Measurements from ENCODE around the gene MOBP. TPM values are rescaled to one million over a fixed set of nuclear protein-coding genes. Genes with fewer than 3 reads are reported as not detected.
"Not testable (repeated sequence)": the region's sequence is repeated elsewhere in the genome, so short reads cannot be mapped to it uniquely, and the experiment has no call there.

Gene MOBP
- total and polyA plus RNA-seq, 8 donors, result 0.06 to 0.92 (median 0.43) TPM; not detected in 4

DNA sequence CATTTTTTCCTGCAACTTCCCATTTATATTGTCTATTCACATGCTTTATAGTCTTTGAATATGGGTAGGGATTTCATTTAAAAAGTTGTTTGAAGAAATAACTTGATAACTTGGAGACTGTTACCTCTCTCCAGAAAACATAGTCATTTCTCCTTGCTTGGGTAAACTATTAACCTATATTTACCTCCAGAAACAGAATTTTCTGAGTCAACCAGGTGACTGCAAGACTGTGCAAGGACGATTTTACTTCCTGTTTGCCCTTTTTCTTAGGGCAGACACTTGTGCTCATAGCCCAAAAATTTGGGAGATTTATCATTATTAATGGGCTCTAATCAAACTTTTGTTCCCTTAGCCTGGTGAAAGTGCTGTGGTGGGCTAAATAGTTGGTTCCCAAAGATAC, 14.3 kb upstream of the MOBP start:
- Histone ChIP-seq H3K4me3 (no peak overlapping the region), H3K36me3 (no peaks in the 10 kb centered on the region), H3K4me1 (peaks cover 0 to 1% (median under 1%) of the 10 kb centered on the region in 4 donors), H3K9me3 (no peaks in the 10 kb centered on the region), H3K27me3 (peaks cover 0 to 8% (median 0%) of the 10 kb centered on the region in 3 donors), H3K27ac (no peak overlapping the region)
- DNase-seq, result no peak
- TF ChIP-seq, protein P1, sequence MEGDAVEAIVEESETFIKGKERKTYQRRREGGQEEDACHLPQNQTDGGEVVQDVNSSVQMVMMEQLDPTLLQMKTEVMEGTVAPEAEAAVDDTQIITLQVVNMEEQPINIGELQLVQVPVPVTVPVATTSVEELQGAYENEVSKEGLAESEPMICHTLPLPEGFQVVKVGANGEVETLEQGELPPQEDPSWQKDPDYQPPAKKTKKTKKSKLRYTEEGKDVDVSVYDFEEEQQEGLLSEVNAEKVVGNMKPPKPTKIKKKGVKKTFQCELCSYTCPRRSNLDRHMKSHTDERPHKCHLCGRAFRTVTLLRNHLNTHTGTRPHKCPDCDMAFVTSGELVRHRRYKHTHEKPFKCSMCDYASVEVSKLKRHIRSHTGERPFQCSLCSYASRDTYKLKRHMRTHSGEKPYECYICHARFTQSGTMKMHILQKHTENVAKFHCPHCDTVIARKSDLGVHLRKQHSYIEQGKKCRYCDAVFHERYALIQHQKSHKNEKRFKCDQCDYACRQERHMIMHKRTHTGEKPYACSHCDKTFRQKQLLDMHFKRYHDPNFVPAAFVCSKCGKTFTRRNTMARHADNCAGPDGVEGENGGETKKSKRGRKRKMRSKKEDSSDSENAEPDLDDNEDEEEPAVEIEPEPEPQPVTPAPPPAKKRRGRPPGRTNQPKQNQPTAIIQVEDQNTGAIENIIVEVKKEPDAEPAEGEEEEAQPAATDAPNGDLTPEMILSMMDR (IDR thresholded peaks at IDR 0.05), result no peak
- no peak for TF ChIP-seq POLR2AphosphoS5 (IDR thresholded peaks at IDR 0.05)
- no peak for TF ChIP-seq POLR2A (IDR thresholded peaks at IDR 0.05)
- intact Hi-C loops (cut with DNase I; ENCODE audit: low total_unique reads), result no loop called here
- WGBS, 5 donors, result 18 to 44% (median 23%) methylated on average over 1 of the region's 1 CpG

GRCh38 chr3:39453872-39454271, 13.6 kb upstream of the MOBP start:
- intact Hi-C loops (cut with DNase I; ENCODE audit: low total_unique reads); H3K36me3 ChIP-seq; H3K4me3 ChIP-seq; H3K9me3 ChIP-seq; H3K27ac ChIP-seq; H3K27me3 ChIP-seq; H3K4me1 ChIP-seq; DNase-seq: not testable (repeated sequence)
- 93 to 96% (median 95%) methylated on average over 7 of the region's 7 CpGs for WGBS, 5 donors

DNA sequence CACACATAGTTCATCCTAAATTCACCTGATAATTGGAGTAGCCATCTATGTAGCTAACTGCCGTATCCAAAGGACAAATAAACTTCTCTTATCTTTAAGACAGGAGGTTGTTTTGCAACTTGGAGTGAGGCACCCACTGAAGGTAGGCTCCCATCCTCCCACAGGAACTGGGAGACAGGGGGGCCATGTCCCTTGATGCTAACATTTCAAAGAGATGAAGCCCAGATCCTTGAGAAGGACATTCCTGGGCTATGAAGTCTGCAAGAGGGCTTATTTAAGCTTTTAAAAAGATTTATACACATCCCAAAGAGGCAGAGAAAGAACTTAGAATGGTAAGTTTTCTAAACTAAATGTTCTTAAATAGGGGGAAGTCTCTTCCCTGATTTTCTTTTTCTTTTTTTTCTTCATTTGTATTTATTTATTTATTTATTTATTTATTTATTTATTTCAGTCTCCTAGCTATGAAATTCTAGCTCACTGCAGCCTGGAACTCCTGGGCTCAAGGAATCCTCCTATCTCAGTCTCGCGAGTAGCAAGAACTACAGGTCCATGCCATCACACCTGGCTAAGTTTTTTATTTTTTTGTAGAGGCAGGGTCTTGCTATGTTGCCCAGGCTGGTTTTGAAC, 12.8 kb upstream of the MOBP start:
- intact Hi-C loops (cut with DNase I; ENCODE audit: low total_unique reads), result no loop called here
- DNase-seq, result no peak
- no peak overlapping the region for H3K27ac ChIP-seq
- H3K9me3 ChIP-seq, result no peaks in the 10 kb centered on the region
- peaks cover 0 to 8% (median 8%) of the 10 kb centered on the region in 3 donors for H3K27me3 ChIP-seq
- TF ChIP-seq POLR2A (IDR thresholded peaks at IDR 0.05) (no peak), POLR2AphosphoS5 (IDR thresholded peaks at IDR 0.05) (no peak), EP300 (IDR thresholded peaks at IDR 0.05) (no peak)
- TF ChIP-seq, protein P1 (IDR thresholded peaks at IDR 0.05), result no peak
- 40 to 83% (median 44%) methylated on average over 2 to 3 of the region's 3 CpGs for WGBS, 5 donors
- H3K4me3 ChIP-seq, result no peak overlapping the region
- H3K4me1 ChIP-seq, result no peaks in the 10 kb centered on the region
- H3K36me3 ChIP-seq, result no peaks in the 10 kb centered on the region

GRCh38 chr3:39456159-39456558, 11.3 kb upstream of the MOBP start:
- H3K9me3 ChIP-seq, result no peaks in the 10 kb centered on the region
- H3K36me3 ChIP-seq, result no peaks in the 10 kb centered on the region
- TF ChIP-seq EP300 (IDR thresholded peaks at IDR 0.05) (no peak), POLR2AphosphoS5 (IDR thresholded peaks at IDR 0.05) (no peak), POLR2A (IDR thresholded peaks at IDR 0.05) (no peak)
- TF ChIP-seq, protein P1 (IDR thresholded peaks at IDR 0.05), result no peak
- H3K27me3 ChIP-seq, result peaks cover 0 to 8% (median 8%) of the 10 kb centered on the region in 3 donors
- H3K27ac ChIP-seq, result no peak overlapping the region
- no peaks in the 10 kb centered on the region for H3K4me1 ChIP-seq
- WGBS, 5 donors, result 95 to 98% (median 96%) methylated on average over 20 of the region's 20 CpGs
- no peak overlapping the region for H3K4me3 ChIP-seq
- DNase-seq, result no peak
- intact Hi-C loops (cut with DNase I; ENCODE audit: low total_unique reads), result no loop called here

DNA sequence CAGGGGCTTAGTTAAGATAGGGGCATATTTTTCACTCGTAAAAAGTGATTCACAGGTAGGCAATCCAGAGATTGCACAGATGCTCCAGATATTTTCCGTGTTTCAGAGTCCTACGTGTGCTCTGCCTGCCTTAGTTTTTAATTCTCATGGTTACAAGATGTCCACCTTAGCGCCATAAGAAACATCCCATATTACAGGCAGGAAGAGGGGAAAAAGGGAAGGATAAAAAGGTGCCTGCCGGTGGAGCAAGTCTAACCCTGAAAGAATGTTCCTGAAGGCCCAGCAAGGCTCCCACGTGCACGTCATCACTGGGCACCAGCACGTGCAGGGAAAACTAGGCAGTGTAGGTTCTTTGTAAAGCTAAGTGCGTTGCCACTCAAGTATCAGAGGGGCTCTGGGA, 10.1 kb upstream of the MOBP start:
- H3K4me3 ChIP-seq, result no peak overlapping the region
- peaks cover 0 to 8% (median 8%) of the 10 kb centered on the region in 3 donors for H3K27me3 ChIP-seq
- intact Hi-C loops (cut with DNase I; ENCODE audit: low total_unique reads), result no loop called here
- no peaks in the 10 kb centered on the region for H3K9me3 ChIP-seq
- no peak overlapping the region for H3K27ac ChIP-seq
- WGBS, 5 donors, result 84 to 93% (median 89%) methylated on average over 9 of the region's 9 CpGs
- H3K4me1 ChIP-seq, result no peaks in the 10 kb centered on the region
- no peak for TF ChIP-seq POLR2AphosphoS5 (IDR thresholded peaks at IDR 0.05)
- TF ChIP-seq EP300 (IDR thresholded peaks at IDR 0.05), result no peak
- TF ChIP-seq POLR2A (IDR thresholded peaks at IDR 0.05), result no peak
- TF ChIP-seq, protein P1 (IDR thresholded peaks at IDR 0.05), result no peak
- no peak for DNase-seq
- no peaks in the 10 kb centered on the region for H3K36me3 ChIP-seq

- intact Hi-C loops (cut with DNase I; ENCODE audit: low total_unique reads); H3K4me1 ChIP-seq; H3K4me3 ChIP-seq; H3K9me3 ChIP-seq; H3K36me3 ChIP-seq; H3K27ac ChIP-seq; DNase-seq; H3K27me3 ChIP-seq: not testable (repeated sequence)
- WGBS, 5 donors, result 79 to 93% (median 90%) methylated on average over 5 of the region's 5 CpGs
These were observed 8.9 kb upstream of the MOBP start for GRCh38 chr3:39458579-39458978.

Measured in stomach (tissue), 9 donors.